H1 (cell line): ENCODE measurements around the gene NHLH2. TPM values are rescaled to one million over a fixed set of nuclear protein-coding genes. Genes with fewer than 3 reads are reported as not detected.

ENCODE experiments used
- BACH1 ChIP-seq: IDR thresholded peaks from 2 replicates; pipeline ENCODE4 v1.6.1; 2012; ENCODE audit warnings: low read length, improper control_type of control experiment
- BCL11A ChIP-seq, 2 experiments: IDR thresholded peaks; one replicate each; pipeline ENCODE4 v1.6.1; 2011; ENCODE audit warnings: low read depth in 2 of 2, low read length in 2 of 2, mild to moderate bottlenecking in 2 of 2
- CBX5 ChIP-seq: fragments of 300-800, 300-1000 bp; sonication (generic); IDR thresholded peaks from 2 replicates; pipeline ENCODE4 v1.7.1; 2016; ENCODE audit warnings: antibody characterized with exemption, low read length, low read depth
- CEBPB ChIP-seq: IDR thresholded peaks from 2 replicates; pipeline ENCODE4 v1.6.1; 2012; ENCODE audit warnings: low read depth, low read length
- CREB1 ChIP-seq: IDR thresholded peaks from 2 replicates; pipeline ENCODE4 v1.6.1; 2012; ENCODE audit warnings: inconsistent platforms
- EGR1 ChIP-seq: IDR thresholded peaks from 2 replicates; pipeline ENCODE4 v1.6.1; 2011; ENCODE audit warnings: low read depth, low read length, borderline replicate concordance
- EP300 ChIP-seq, 2 experiments: IDR thresholded peaks; 1 replicate in 1 of 2; 2 replicates in 1 of 2; pipeline ENCODE4 v1.6.1; 2011 to 2012; ENCODE audit warnings: low read depth in 2 of 2, low read length in 2 of 2, mild to moderate bottlenecking in 2 of 2, borderline replicate concordance in 1 of 2, inconsistent platforms in 1 of 2, moderate library complexity in 1 of 2
- FOSL1 ChIP-seq: IDR thresholded peaks from 2 replicates; pipeline ENCODE4 v1.6.1; 2011; ENCODE audit warnings: mild to moderate bottlenecking, low read depth, low read length, moderate library complexity; ENCODE audit not compliant: insufficient read depth
- GTF2F1 ChIP-seq: IDR thresholded peaks from 2 replicates; pipeline ENCODE4 v1.6.1; 2012; ENCODE audit warnings: low read depth, low read length, improper control_type of control experiment, borderline replicate concordance
- HDAC2 ChIP-seq, 2 experiments: fragments of 300-600 bp in 1 of 2; sonication (generic) in 1 of 2; IDR thresholded peaks; 2 replicates each; pipeline ENCODE4 v1.6.1; 2011 to 2012; ENCODE audit warnings: low read depth in 2 of 2, low read length in 2 of 2, mild to moderate bottlenecking in 2 of 2, moderate library complexity in 2 of 2, borderline replicate concordance in 1 of 2, inconsistent platforms in 1 of 2
- NRF1 ChIP-seq: IDR thresholded peaks from 2 replicates; pipeline ENCODE4 v1.6.1; 2011; ENCODE audit warnings: mild to moderate bottlenecking, low read depth, low read length, improper control_type of control experiment
- PHF8 ChIP-seq: fragments of 200-600 bp; sonication (generic); conservative IDR thresholded peaks from 2 replicates; pipeline ENCODE4 v1.7.1; 2012; ENCODE audit warnings: low read depth, mild to moderate bottlenecking, inconsistent platforms, low read length, moderate library complexity
- POLR2A ChIP-seq, 2 experiments: IDR thresholded peaks; 1 replicate in 1 of 2; 2 replicates in 1 of 2; pipeline ENCODE4 v1.6.1; 2011; ENCODE audit warnings: low read depth in 2 of 2, low read length in 2 of 2, mild to moderate bottlenecking in 2 of 2; ENCODE audit errors: control extremely low read depth in 1 of 2
- RBBP5 ChIP-seq: IDR thresholded peaks from 2 replicates; pipeline ENCODE4 v1.7.1; 2012; ENCODE audit warnings: low read depth, mild to moderate bottlenecking, inconsistent platforms, low read length, moderate library complexity, borderline replicate concordance
- RFX5 ChIP-seq: IDR thresholded peaks from 2 replicates; pipeline ENCODE4 v1.6.1; 2011; ENCODE audit warnings: low read depth, low read length, improper control_type of control experiment, borderline replicate concordance
- SAP30 ChIP-seq: fragments of 300-600 bp; sonication (generic); IDR thresholded peaks from 2 replicates; pipeline ENCODE4 v1.7.1; 2012; ENCODE audit warnings: low read length, moderate library complexity, mild to moderate bottlenecking, inconsistent platforms; ENCODE audit not compliant: insufficient read depth, insufficient replicate concordance
- SIX5 ChIP-seq: IDR thresholded peaks from 2 replicates; pipeline ENCODE4 v1.6.1; 2011; ENCODE audit warnings: mild to moderate bottlenecking, low read depth, low read length
- SP1 ChIP-seq: IDR thresholded peaks from 2 replicates; pipeline ENCODE4 v1.6.1; 2011; ENCODE audit warnings: low read depth, low read length
- SRF ChIP-seq: IDR thresholded peaks from 2 replicates; pipeline ENCODE4 v1.6.1; 2011; ENCODE audit warnings: mild to moderate bottlenecking, low read depth, low read length, moderate library complexity
- TAF7 ChIP-seq: optimal IDR thresholded peaks from 2 replicates; pipeline ENCODE3; 2011; ENCODE audit warnings: low read depth, mild to moderate bottlenecking, inconsistent platforms, low read length, moderate library complexity, borderline replicate concordance
- TBP ChIP-seq: IDR thresholded peaks from 2 replicates; pipeline ENCODE4 v1.6.1; 2011; ENCODE audit warnings: low read depth, low read length, improper control_type of control experiment
- YY1 ChIP-seq: IDR thresholded peaks from 2 replicates; pipeline ENCODE4 v1.6.1; 2011; ENCODE audit warnings: low read depth, mild to moderate bottlenecking, low read length
- polyA plus RNA-seq, 7 experiments: library from polyadenylated mRNA; depleted of rRNA in 3 of 7; stranded (reverse) in 5 of 7; unstranded in 2 of 7; fragments of >200 nt in 5 of 7; fragments of 200-250 nt in 2 of 7; gene quantifications; 1 replicate in 5 of 7; 2 replicates in 1 of 7; 4 replicates in 1 of 7; pipeline versions ENCODE4 v1.2.1 to v1.2.3, GENCODE V29; 2011 to 2013; ENCODE audit warnings: missing spikeins in 2 of 7, mixed read lengths in 2 of 7
- total RNA-seq: library from RNA; stranded (reverse); fragmentation: NEBNext Ultra II Directional; extraction: Animal tissue kit (Norgen Biotek cat#: 25700); gene quantifications from 2 replicates; pipeline ENCODE4 v1.2.1, GENCODE V29; 2021
- TF ChIP-seq, protein P1 (sequence below): IDR thresholded peaks from 2 replicates; pipeline ENCODE4 v1.6.1; 2012; ENCODE audit warnings: inconsistent platforms
- TF ChIP-seq, protein P2 (sequence below): IDR thresholded peaks from 2 replicates; pipeline ENCODE4 v1.6.1; 2011; ENCODE audit warnings: low read depth, mild to moderate bottlenecking, low read length; ENCODE audit not compliant: insufficient read depth

Gene NHLH2
- total and polyA plus RNA-seq, 2 of the 8 experiments (the other 6 are each of a cell fraction or from before 2014, with no cell fraction given), result 0.92 to 1.1 TPM

DNA sequence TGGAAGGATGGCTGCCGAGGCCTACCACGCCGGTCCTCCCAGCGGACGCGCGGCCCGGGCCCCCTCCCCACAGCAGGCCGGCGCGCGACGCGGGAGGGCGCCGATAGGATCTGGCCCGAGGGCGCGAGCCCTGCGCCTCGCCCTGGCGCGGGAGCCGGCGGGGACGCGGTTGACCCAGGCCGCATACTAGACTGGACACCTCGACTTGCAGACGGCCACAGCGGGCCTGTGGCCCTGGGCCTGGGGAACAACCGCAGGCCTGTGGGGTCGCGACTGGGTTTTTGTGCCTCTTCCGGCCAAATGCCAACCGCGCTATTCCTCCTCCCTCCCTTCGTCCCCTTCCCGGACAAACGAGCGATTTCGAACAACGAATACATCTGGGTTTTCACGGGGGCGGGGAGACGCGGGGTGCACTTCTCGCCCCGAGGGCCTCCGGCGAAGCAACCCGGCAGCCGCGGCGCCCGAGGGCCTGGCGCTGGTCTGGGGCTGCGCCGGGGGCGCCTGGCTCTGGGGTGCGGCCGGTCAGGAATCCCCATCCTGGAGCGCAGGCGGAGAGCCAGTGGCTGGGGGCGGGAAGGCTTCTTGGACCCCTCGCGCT, 2.4 kb downstream of the NHLH2 start (continued):
- no peak for TF ChIP-seq SAP30
- no peak for TF ChIP-seq BACH1
- TF ChIP-seq SIX5, result no peak
- no peak for TF ChIP-seq EP300 (IDR thresholded peaks at IDR 0.05; ENCODE audit: borderline replicate concordance in 1 of 2, low read depth in 2 of 2, low read length in 2 of 2)
- no peak for TF ChIP-seq FOSL1
- TF ChIP-seq CREB1, result no peak
- TF ChIP-seq GTF2F1, result no peak
- no peak for TF ChIP-seq NRF1
- no peak for TF ChIP-seq TBP
- TF ChIP-seq TAF7, result no peak
- TF ChIP-seq, protein P1, sequence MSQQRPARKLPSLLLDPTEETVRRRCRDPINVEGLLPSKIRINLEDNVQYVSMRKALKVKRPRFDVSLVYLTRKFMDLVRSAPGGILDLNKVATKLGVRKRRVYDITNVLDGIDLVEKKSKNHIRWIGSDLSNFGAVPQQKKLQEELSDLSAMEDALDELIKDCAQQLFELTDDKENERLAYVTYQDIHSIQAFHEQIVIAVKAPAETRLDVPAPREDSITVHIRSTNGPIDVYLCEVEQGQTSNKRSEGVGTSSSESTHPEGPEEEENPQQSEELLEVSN, result no peak
- no peak for TF ChIP-seq HDAC2 (IDR thresholded peaks at IDR 0.05; ENCODE audit: borderline replicate concordance in 1 of 2, low read depth in 2 of 2, low read length in 2 of 2)
- no peak for TF ChIP-seq YY1
- no peak for TF ChIP-seq CEBPB
- TF ChIP-seq RBBP5, result no peak; the same call in 1 of the 2 replicates
- no peak for TF ChIP-seq SRF
- TF ChIP-seq, protein P2, sequence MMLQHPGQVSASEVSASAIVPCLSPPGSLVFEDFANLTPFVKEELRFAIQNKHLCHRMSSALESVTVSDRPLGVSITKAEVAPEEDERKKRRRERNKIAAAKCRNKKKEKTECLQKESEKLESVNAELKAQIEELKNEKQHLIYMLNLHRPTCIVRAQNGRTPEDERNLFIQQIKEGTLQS, result no peak
- no peak for TF ChIP-seq CBX5
- TF ChIP-seq BCL11A (IDR thresholded peaks at IDR 0.05; ENCODE audit: low read depth in 2 of 2, low read length in 2 of 2), result no peak
- no peak for TF ChIP-seq RFX5
- TF ChIP-seq SP1, result no peak
- no peak for TF ChIP-seq EGR1
- peak; percentile 25 for TF ChIP-seq PHF8
- TF ChIP-seq POLR2A (IDR thresholded peaks at IDR 0.05; ENCODE audit: control extremely low read depth in 1 of 2, low read depth in 2 of 2, low read length in 2 of 2), result peak in 1 of 2 experiments; percentile 30; a peak in 2 of 3 replicates
